CD4-positive, alpha-beta T cell (primary cell): Measurements from ENCODE around the gene SLC2A9. TPM values are rescaled to one million over a fixed set of nuclear protein-coding genes. Genes with fewer than 3 reads are reported as not detected.

Experiments used
- ATAC-seq: fragments of 200-7000 bp; cut with Tn5 transposase; one replicate; pipeline ENCODE4 v1.10.0; 2022; ENCODE audit warnings: mild to moderate bottlenecking; ENCODE audit not compliant: poor library complexity
- CTCF ChIA-PET: fragments of 350-600 bp; sonication (Branson Sonifier 250); formaldehyde crosslinking; loops from one replicate; lab custom pipeline; 2021; ENCODE audit warnings: antibody characterized with exemption, inconsistent platforms; lab: Charles Lee
- POLR2A ChIA-PET: fragments of 350-600 bp; sonication (Branson Sonifier 250); formaldehyde crosslinking; loops from one replicate; lab custom pipeline; 2021; ENCODE audit warnings: antibody characterized with exemption, inconsistent platforms; lab: Charles Lee
- DNase-seq, 14 experiments: peaks; one replicate each; pipeline ENCODE4 v3.0.0-alpha.2; 2013 to 2020; ENCODE audit warnings: mixed read lengths in 2 of 14
- H3K27ac ChIP-seq, 2 donors: one replicate each; pipeline versions ENCODE4 v1.5.1 to v1.7.0; 2013; ENCODE audit warnings: low read length in 2 of 2, low read depth in 1 of 2, mild to moderate bottlenecking in 1 of 2
- H3K27me3 ChIP-seq, 2 experiments: 1 replicate in 1 of 2; 2 replicates in 1 of 2; pipeline versions ENCODE4 v1.6.1 to v1.7.0; 2013; ENCODE audit warnings: low read length in 2 of 2, control low read depth in 1 of 2, mild to moderate bottlenecking in 1 of 2, moderate library complexity in 1 of 2; ENCODE audit not compliant: insufficient read depth in 2 of 2, control insufficient read depth in 1 of 2
- H3K36me3 ChIP-seq: one replicate; pipeline ENCODE4 v1.6.1; 2013; ENCODE audit warnings: low read length, control low read depth; ENCODE audit not compliant: insufficient read depth
- H3K4me1 ChIP-seq: one replicate; pipeline ENCODE4 v1.6.1; 2013; ENCODE audit warnings: low read length, control low read depth; ENCODE audit not compliant: insufficient read depth
- H3K4me3 ChIP-seq: one replicate; pipeline ENCODE4 v1.5.1; 2013; ENCODE audit warnings: mild to moderate bottlenecking, low read length, moderate library complexity
- H3K9me3 ChIP-seq, 2 experiments: 1 replicate in 1 of 2; 2 replicates in 1 of 2; pipeline versions ENCODE4 v1.6.1 to v1.7.0; 2013; ENCODE audit warnings: low read length in 2 of 2, mild to moderate bottlenecking in 2 of 2, control low read depth in 1 of 2, moderate library complexity in 1 of 2; ENCODE audit not compliant: control insufficient read depth in 1 of 2, insufficient read depth in 1 of 2
- H3K27ac Mint-ChIP-seq: one replicate; pipeline ENCODE4 v1.8.0; 2020; ENCODE audit warnings: mixed read lengths
- H3K27me3 Mint-ChIP-seq: one replicate; pipeline ENCODE4 v1.8.0; 2021; ENCODE audit warnings: mixed read lengths
- H3K36me3 Mint-ChIP-seq: one replicate; pipeline ENCODE4 v1.8.0; 2021; ENCODE audit warnings: low read depth, mixed read lengths
- H3K4me1 Mint-ChIP-seq: one replicate; pipeline ENCODE4 v1.8.0; 2021; ENCODE audit warnings: low read depth, mixed read lengths
- H3K4me3 Mint-ChIP-seq: one replicate; pipeline ENCODE4 v1.8.0; 2020; ENCODE audit warnings: mild to moderate bottlenecking, mixed read lengths
- H3K9me3 Mint-ChIP-seq: one replicate; pipeline ENCODE4 v1.8.0; 2020; ENCODE audit warnings: mixed read lengths
- CTCF ChIP-seq: fragments of 200-600 bp; IDR thresholded peaks from one replicate; pipeline ENCODE4 v1.8.0; 2022; ENCODE audit warnings: antibody characterized with exemption, mild to moderate bottlenecking
- intact Hi-C, 2 experiments: fragments of 100-400 bp; cut with DNase I in 1 of 2; cut with micrococcal nuclease in 1 of 2; formaldehyde crosslinking; loops; one replicate each; pipeline versions ENCODE4 v1.15.1 to v1.9.0; 2023 to 2025; cut with DNase I, micrococcal nuclease
- total RNA-seq, 174 experiments: library from RNA in 2 of 174; stranded (reverse) in 2 of 174; gene quantifications; one replicate each; pipeline ENCODE4 v1.2.3 and lab custom pipeline; 2021 to 2026

The SLC2A9 gene
- total RNA-seq, 2 experiments from 2014 or later = 2.2 to 3.6 TPM

- H3K4me3 ChIP-seq = no peak overlapping the region
- H3K4me1 ChIP-seq = no peaks in the 10 kb centered on the region
- CTCF ChIA-PET = no interaction called here
- Mint-ChIP-seq H3K4me1 (no peaks in the 10 kb centered on the region), H3K9me3 (no peaks in the 10 kb centered on the region), H3K4me3 (no peak overlapping the region), H3K27me3 (no peaks in the 10 kb centered on the region), H3K27ac (no peak overlapping the region), H3K36me3 (no peaks in the 10 kb centered on the region)
- no peak for TF ChIP-seq CTCF
- peaks cover 0 to 2% of the 10 kb centered on the region in 2 experiments for H3K9me3 ChIP-seq
- DNase-seq = no peak
- no peak overlapping the region for H3K27ac ChIP-seq
- ATAC-seq = no peak
- no peaks in the 10 kb centered on the region for H3K27me3 ChIP-seq
- H3K36me3 ChIP-seq = no peaks in the 10 kb centered on the region
- POLR2A ChIA-PET = no interaction called here
- intact Hi-C loops = no loop called here
Measured at GRCh38 chr4:9916346-9916745, 105.0 kb downstream of the SLC2A9 start.

- no peaks in the 10 kb centered on the region for H3K36me3 ChIP-seq
- Mint-ChIP-seq H3K9me3 (peaks cover 2% of the 10 kb centered on the region), H3K27me3 (no peaks in the 10 kb centered on the region), H3K4me1 (no peaks in the 10 kb centered on the region), H3K36me3 (no peaks in the 10 kb centered on the region), H3K4me3 (no peak overlapping the region), H3K27ac (no peak overlapping the region)
- ATAC-seq (no peak), DNase-seq (no peak)
- H3K4me1 ChIP-seq = no peaks in the 10 kb centered on the region
- H3K9me3 ChIP-seq = peaks cover 0 to 4% of the 10 kb centered on the region in 2 experiments
- POLR2A ChIA-PET = no interaction called here
- CTCF ChIA-PET = no interaction called here
- H3K27ac ChIP-seq = no peak overlapping the region
- intact Hi-C loops = no loop called here
- TF ChIP-seq CTCF = no peak
- H3K4me3 ChIP-seq = no peak overlapping the region
- H3K27me3 ChIP-seq = no peaks in the 10 kb centered on the region
Measured at GRCh38 chr4:9913846-9914245, 107.5 kb downstream of the SLC2A9 start.

- POLR2A ChIA-PET = no interaction called here
- Histone ChIP-seq H3K4me3 (no peak overlapping the region), H3K27ac (no peak overlapping the region), H3K27me3 (no peaks in the 10 kb centered on the region), H3K4me1 (no peaks in the 10 kb centered on the region), H3K36me3 (no peaks in the 10 kb centered on the region), H3K9me3 (peaks cover 0 to 4% of the 10 kb centered on the region in 2 experiments)
- no peaks in the 10 kb centered on the region for H3K4me1 Mint-ChIP-seq
- CTCF ChIA-PET = no interaction called here
- no peaks in the 10 kb centered on the region for H3K27me3 Mint-ChIP-seq
- intact Hi-C loops = no loop called here
- no peaks in the 10 kb centered on the region for H3K36me3 Mint-ChIP-seq
- no peak overlapping the region for H3K4me3 Mint-ChIP-seq
- ATAC-seq (no peak), DNase-seq (no peak)
- no peak for TF ChIP-seq CTCF
- H3K9me3 Mint-ChIP-seq = peaks cover 2% of the 10 kb centered on the region
- no peak overlapping the region for H3K27ac Mint-ChIP-seq
Measured at GRCh38 chr4:9906996-9907395, 114.3 kb downstream of the SLC2A9 start.
